SK-N-MC (cell line): ENCODE measurements around the gene VBP1.

Experiments
- EZH2 ChIP-seq: fragments of 200-600 bp; sonication (generic); IDR thresholded peaks from one replicate; pipeline ENCODE4 v1.6.1; 2017; ENCODE audit warnings: antibody characterized with exemption
- FOXP2 ChIP-seq: optimal IDR thresholded peaks from 2 replicates; pipeline ENCODE3; 2011; ENCODE audit warnings: mild to moderate bottlenecking, moderate library complexity; ENCODE audit not compliant: insufficient read depth; ENCODE audit errors: extremely low read length, control extremely low read depth
- POLR2AphosphoS5 ChIP-seq: IDR thresholded peaks from 2 replicates; pipeline ENCODE4 v1.6.1; 2012; ENCODE audit warnings: mild to moderate bottlenecking, low read depth, low read length, borderline replicate concordance

GRCh38 chrX:155216179-155216939 lies at the start of gene VBP1:
- no peak for TF ChIP-seq EZH2
- TF ChIP-seq POLR2AphosphoS5 = peak; percentile 57; the same call in 1 of the 2 replicates
- no peak for TF ChIP-seq FOXP2
